Activated CD4-positive, alpha-beta T cell treated with anti-CD3 and anti-CD28 coated beads for 48 hours (primary cell): ENCODE results near the gene LIN54.

ENCODE experiments used
- DNase-seq: peaks from one replicate; pipeline ENCODE4 v3.0.0-alpha.2; 2020

The LIN54 gene

GRCh38 chr4:82890901-82891706 is 119.5 kb downstream of the LIN54 start, which contains the start of gene SEC31A:
SEC31A (minus strand) TSS chr4:82891153; CDS start chr4:82881936, 9,217 bp downstream.
- DNase-seq: peak; percentile 98

- DNase-seq: no peak
Measured at GRCh38 chr4:82890528-82890900, 120.1 kb downstream of the LIN54 start.

- no peak for DNase-seq
Measured at GRCh38 chr4:82889287-82889686, 121.3 kb downstream of the LIN54 start.

GRCh38 chr4:82886147-82886942 is 124.3 kb downstream of the LIN54 start:
- DNase-seq: no peak

- no peak for DNase-seq
Measured at GRCh38 chr4:82885410-82885809, 125.2 kb downstream of the LIN54 start.
